Endometrium (tissue), 2 donors: ENCODE results near the gene IDH3G.

Source experiments
- FAIRE-seq: peaks from 2 replicates; lab custom pipeline; 2012; peaks lifted over from hg19 to GRCh38; lab: Jason Lieb, UNC
- donor health status: control.
- donor health status: control.

The IDH3G gene

GRCh38 chrX:153816831-153817690 lies 22.9 kb upstream of the IDH3G start:
- no peak for FAIRE-seq

DNA sequence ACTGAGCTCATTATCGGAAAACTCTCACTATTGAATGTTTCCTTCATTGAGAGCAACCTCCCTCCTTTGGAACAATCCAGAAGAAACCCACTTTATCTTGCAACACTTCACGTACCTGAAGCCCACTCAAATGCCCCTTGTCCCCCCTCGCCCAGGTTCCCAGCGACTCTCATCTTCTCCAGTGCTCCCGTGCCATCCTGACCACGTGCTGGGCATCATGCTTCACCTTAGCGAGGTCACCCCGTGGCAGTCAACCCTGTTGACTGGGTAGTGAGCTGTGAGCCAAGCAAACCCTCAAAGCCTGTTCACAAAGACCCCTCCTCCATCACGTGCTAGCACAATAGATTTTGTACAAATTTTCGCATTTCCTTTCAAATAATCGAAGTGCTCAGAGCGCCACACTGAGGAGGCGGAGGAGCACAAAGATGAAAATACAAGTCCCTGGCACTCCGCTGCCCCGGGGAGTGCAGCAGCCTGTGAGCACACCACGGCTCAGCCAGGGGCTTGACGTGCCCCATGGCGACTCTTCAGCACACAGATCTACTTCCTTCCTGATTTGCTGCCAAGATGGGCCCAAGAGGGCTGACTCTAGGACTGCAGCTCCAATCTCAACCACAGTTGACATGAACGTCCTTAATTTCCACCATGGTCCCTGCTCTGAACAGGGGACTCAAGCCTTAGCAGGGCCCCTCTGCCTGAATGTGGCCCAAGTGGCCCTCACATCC lies 20.6 kb upstream of the IDH3G start:
- no peak for FAIRE-seq

GRCh38 chrX:153813161-153813560 lies 19.0 kb upstream of the IDH3G start:
- FAIRE-seq: no peak

- no peak for FAIRE-seq
These were observed 18.0 kb upstream of the IDH3G start for GRCh38 chrX:153812220-153812619.

DNA sequence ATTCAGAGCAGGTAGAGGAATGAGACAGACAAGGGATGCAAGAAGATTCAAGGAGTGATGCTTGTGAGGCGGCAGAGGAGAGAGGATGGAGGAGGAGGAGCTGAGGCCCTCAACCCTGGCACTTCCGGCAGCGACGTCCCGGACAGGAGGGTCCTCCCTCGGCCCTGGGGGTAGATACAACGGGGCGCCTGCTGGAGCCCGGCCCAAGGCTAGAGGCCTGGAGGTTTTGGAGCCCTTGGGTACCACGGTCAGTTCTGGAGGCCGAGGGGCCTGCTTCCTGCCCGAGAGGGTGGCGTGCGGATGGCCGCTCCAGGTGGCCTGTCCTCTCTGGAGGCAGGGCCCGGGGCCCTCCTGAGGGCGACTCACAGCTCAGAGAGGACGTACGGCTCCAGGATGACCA lies 13.8 kb upstream of the IDH3G start:
- no peak for FAIRE-seq

DNA sequence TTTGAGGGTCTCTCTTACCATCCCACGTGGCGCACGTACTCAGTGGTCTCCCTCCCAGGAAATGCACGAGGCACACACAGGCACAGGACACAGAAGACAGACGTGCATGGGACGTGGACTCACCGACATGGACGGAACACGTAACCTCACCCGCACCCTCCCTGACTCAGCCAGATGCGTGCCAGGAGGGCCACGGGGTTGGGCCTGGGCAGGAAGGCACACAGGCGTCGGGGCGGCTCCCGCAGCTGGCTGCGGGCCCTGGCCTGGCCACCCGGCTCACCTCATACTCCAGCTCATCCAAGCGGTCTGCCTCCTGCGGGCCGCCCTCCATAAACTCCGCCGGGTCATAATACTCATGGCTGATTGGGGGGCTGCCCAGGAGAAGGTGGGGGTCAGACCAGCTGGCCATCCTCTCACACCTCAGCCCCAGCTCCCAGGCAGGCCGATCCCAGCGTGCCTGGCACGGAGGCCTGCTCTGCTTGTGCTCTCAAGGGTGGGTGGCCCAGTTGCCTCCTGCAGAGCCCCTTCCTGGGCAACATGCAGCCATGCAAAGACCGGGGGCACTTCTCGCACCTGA lies 12.9 kb upstream of the IDH3G start:
- FAIRE-seq: no peak

GRCh38 chrX:153805436-153805835 lies 11.3 kb upstream of the IDH3G start:
- no peak for FAIRE-seq

DNA sequence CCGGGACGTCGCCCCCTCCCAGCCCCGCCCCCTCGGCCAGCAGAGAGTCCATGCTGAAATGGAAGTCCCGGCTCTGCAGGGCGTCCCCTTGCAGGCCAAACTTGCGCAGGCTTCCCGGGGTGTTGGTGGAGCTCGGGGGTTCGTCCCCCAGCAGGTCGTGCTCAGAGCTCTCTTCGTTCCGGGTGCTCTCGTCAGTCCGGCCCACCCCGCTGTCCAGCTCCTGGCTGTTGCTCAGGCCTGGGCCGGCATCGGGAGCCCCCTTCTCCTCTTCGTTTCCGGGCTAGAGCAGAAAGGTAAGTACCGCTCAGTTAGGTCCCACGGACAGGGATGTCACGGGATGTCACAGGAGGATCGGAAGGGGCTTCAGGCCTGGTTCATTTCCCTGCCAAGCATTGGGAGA lies 10.4 kb upstream of the IDH3G start:
- FAIRE-seq: no peak

DNA sequence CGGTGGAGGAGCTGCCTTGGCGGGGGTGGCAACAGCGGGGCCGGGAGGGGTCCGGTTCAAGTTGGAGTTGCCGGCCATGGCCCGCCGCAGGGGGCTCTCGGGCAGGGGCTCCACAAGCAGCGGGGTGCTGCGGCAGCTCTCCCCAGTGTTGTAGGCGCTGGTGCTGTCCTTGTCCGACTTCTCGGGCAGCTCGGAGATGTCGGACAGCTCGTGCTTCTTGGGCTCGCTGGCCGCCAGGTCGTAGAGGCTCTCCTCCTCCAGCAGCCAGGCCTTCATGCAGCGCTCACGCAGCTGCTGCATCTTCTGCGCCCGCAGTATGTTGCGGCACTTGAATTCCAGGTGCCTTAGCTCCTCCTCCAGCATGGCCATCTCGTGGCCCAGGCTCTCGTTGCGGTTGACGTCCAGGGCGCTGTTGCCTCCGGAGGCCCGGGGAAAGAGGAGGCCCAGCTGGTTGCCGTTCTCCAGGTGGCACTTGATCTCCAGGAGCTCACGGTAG lies 10.0 kb upstream of the IDH3G start:
- no peak for FAIRE-seq

DNA sequence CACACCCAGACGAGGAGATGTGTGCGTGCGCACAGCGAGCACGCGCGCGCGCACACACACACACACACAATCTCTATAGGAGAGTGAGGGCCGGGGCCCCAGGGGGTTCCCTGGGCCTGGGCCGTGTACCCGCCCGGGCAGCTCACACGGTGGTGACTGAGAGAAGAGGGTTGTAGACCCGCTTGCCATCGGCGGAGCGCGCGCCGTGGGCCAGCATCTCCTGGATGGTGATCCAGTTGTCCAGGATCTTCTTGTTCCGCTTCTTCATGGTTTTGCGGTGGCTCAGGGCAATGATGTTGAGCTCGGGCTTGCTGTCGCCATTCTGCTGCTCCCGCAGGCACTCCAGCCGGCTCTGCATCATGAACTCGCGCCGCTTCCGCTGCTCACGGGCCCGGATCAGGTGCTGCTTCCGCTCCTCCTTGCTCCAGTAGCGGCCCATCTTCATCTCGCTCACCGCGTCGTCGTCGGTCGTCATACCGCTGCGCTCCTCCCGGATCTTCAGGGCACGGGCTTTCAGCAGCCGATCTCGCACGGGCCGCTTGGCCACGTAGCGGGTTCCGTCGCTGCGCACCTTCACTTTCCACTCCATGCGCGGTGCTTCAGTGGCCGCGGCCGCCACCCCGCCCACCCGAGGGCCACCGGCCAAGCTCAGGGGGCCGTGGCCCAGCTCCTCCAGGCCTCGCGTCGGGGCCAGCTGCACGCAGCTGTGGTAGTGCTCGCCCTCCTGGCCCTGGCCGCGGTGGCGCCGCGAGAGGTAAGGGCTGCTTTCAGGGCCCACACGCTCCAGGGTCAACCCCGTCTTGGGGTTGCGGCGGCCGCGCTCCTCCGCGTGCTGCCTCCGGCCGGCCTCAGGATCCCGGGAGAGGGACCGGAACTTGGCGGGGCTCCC lies 9.3 kb upstream of the IDH3G start:
- FAIRE-seq: no peak

- no peak for FAIRE-seq
These were observed 8.4 kb upstream of the IDH3G start for GRCh38 chrX:153802513-153803045.

DNA sequence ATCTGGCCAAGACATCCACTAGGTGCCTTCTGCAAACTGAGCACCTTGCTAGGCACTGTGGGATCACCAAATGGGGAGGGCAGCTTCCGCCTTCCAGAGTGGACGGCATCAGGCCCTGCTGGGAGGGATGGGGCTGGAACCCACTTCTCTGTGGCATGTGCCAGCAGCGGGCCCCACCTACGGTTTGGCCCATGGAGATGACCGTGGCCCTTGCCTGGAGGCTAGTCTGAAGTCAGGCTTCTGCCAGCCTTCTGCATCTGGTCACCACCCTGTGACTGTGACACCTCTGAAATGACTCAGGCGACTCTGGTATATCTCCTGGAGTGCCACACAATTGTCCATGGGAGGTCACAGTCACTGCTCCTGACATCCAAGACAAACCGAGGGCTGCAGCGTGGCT lies 7.5 kb upstream of the IDH3G start:
- no peak for FAIRE-seq

- FAIRE-seq: no peak
These were observed 6.6 kb upstream of the IDH3G start for GRCh38 chrX:153800746-153801145.

GRCh38 chrX:153800177-153800722 lies 6.1 kb upstream of the IDH3G start:
- FAIRE-seq: no peak

DNA sequence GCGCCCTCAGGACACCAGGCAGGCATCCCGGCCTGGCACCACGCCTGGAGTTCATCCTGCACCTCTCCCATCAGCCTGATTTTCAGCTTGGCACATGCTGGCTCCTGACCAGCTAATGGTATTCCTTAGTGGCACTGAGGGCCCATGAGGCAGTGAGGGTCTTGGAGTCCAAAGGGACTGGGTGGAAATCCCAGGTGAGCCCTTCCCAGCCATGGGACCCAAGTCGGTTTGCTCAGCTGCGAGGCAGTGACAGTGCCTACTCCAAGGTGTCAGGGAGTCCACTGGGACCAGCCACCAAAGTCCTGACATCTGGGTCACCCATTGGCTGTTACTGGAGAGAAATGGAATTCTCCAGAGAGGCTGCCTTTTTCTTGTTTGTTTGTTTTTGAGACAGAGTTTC lies 5.2 kb upstream of the IDH3G start:
- no peak for FAIRE-seq

DNA sequence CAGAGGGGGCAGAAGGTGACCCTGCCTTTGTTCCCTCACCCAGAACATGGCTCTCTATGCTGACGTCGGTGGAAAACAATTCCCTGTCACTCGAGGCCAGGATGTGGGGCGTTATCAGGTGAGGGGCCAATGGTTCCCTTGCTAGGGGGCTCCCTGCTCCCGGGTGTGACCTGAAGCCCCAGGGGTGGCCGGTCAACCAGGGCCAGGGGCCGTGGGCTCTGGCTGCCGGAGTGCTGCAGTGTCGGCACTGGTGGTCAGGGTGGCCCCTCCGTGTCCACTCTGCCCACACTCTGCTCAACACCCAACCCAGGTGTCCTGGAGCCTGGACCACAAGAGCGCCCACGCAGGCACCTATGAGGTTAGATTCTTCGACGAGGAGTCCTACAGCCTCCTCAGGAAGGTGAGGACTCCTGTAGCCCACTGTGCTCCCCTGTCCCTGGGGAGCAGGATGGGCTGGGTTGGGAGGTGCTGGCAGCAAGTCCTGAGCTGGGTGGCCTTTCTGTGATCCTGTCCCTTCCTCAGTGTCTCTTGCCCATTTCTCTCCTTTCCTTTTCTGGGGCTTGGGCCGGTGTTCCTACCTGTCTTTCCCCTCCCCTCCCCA lies 3.3 kb upstream of the IDH3G start:
- FAIRE-seq: no peak

GRCh38 chrX:153794897-153795816 lies 982 bp upstream of the IDH3G start:
- no peak for FAIRE-seq

DNA sequence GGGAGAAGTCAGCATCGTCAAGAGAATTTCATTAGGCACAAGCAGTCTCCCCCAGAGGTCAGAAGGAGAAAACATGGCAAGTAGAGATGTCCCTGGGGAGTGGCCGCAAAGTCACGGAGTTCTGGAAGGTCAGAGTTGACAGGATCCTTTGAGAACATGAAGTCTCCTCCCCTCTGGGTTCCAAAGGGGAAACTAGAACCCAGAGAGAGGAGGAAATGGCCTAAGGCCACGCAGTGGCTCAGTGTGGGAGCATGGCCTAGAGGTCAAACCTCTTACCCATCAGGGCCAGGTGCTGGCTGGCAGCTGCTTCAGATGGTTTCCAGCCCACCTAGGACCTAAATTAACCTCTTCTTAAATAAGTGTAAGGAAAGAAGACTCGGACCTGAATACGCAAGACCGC lies 884 bp downstream of the IDH3G start:
- no peak for FAIRE-seq

DNA sequence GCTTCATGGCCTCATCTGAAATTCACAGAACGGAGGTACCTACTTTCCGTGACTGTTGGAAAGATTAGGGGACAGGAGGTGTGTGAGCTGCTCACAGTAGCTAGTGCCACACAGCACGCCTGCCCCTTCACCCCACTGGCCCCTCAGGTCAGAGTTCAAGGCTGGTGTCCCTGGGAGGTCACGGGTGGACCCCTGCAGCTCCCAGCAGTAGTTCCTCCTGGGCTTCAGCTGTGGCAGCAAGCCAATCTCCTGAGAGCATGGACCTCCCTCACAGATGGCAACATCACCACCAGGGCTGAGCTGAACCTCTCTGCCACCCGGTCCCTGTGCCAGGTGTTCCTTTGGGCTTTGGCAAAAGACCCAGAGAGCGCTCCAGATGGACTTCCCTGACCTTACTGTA lies 1.8 kb downstream of the IDH3G start:
- no peak for FAIRE-seq
